Measurements from ENCODE around the gene ASIP.

- TF ChIP-seq CTCF (IDR thresholded peaks at IDR 0.05; ENCODE audit: low read depth, low read length, poor library complexity, severe bottlenecking) (no peak), EZH2phosphoT487 (IDR thresholded peaks at IDR 0.05; ENCODE audit: borderline replicate concordance, low read length) (no peak)
Measured at GRCh38 chr20:34260208-34260942, 19.2 kb downstream of the ASIP start.

Data from DOHH2 (cell line).